Ovary (tissue), 3 donors: ENCODE data around the gene AMD1.

Experiments used
- CTCF ChIP-seq, 3 donors: fragments of 450-650 bp in 2 of 3; fragments of 200-600 bp in 1 of 3; IDR thresholded peaks; one replicate each; pipeline versions ENCODE4 v1.5.1 to v1.8.0; 2016 to 2022; ENCODE audit warnings: antibody characterized with exemption in 3 of 3, mild to moderate bottlenecking in 1 of 3
- EP300 ChIP-seq: sonication (generic); formaldehyde crosslinking; IDR thresholded peaks from one replicate; pipeline ENCODE4 v1.6.1; 2017; ENCODE audit warnings: antibody characterized with exemption
- POLR2A ChIP-seq: fragments of 450-650 bp; IDR thresholded peaks from one replicate; pipeline ENCODE4 v1.6.1; 2017; ENCODE audit warnings: antibody characterized with exemption, mild to moderate bottlenecking, moderate library complexity
- donor health status: DM: no; HTN: no; CAD: no.

- no peak for TF ChIP-seq POLR2A
- TF ChIP-seq CTCF (IDR thresholded peaks at IDR 0.05) = no peak
- TF ChIP-seq EP300 = no peak
These were observed 7.7 kb downstream of the AMD1 start for GRCh38 chr6:110882274-110882619.
